CMK (cell line): Measurements from ENCODE around the gene GABPA.

Experiments
- DNase-seq: peaks from one replicate; pipeline ENCODE4 v3.0.0-alpha.2; 2010; ENCODE audit warnings: low read depth

Gene GABPA

DNA sequence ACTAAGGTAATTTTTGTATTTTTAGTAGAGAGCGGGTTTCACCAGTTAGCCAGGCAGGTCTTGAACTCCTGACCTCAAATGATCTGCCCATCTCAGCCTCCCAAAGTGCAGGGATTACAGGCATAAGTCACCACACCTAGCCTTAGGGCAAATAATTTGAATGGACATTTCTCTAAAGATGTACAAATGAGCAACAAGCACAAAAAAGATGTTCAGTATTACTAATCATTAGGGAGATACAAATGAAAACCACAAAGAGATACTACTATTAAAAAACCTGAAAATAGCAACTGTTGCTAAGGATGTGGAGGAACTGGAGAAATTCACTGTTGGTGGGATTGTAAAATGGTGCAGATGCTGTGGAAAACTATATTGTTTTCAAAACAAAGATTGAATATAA lies 79.1 kb downstream of the GABPA start:
- DNase-seq = no peak

DNA sequence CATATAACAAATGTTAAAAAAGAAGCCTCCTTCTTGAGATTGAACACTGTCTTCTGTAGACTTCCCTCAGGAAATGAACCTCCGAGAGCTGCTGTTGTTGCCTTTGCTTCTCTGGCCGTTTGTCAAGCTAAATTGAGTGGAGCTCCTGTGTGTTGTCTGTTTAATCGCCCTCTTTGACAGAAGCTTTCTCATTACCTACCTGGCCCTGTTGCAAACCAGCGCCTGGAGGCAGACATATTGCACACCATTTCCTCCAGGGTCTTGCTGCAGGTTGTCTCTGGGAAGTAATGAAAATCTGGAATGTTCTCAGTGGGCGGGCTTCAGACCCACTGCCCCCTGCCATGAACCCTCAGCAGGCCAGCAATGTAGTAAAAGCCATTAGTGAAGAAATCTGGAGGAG lies 83.3 kb downstream of the GABPA start:
- DNase-seq = no peak

DNA sequence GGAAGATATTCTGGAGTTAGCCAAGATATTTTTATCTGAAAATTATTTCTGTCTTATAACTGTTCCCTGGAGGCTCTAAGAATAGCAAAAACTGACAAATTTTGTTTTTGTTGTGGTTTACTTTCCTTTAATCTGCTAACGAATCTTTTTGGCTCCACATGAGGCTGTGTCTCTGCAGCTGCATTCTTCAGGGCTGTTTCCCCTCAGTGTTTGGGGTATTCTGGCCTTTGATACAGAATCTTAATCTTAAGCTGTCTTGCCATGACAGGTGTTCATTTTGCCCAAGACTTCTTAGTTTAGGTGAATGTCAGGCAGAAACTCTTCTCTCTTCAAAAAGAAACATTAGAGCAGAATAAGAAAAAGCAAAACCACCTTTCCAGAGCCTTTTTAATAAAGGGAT lies 83.8 kb downstream of the GABPA start:
- no peak for DNase-seq
